ENCODE data around the gene SUSD6. TPM values are rescaled to one million over a fixed set of nuclear protein-coding genes. Genes with fewer than 3 reads are reported as not detected.
A peak's percentile ranks its signal among the peaks of the same experiment; 100 is the strongest.

The SUSD6 gene
- total and polyA plus RNA-seq, 2 experiments from 2014 or later = 2.8 to 3.4 TPM

DNA sequence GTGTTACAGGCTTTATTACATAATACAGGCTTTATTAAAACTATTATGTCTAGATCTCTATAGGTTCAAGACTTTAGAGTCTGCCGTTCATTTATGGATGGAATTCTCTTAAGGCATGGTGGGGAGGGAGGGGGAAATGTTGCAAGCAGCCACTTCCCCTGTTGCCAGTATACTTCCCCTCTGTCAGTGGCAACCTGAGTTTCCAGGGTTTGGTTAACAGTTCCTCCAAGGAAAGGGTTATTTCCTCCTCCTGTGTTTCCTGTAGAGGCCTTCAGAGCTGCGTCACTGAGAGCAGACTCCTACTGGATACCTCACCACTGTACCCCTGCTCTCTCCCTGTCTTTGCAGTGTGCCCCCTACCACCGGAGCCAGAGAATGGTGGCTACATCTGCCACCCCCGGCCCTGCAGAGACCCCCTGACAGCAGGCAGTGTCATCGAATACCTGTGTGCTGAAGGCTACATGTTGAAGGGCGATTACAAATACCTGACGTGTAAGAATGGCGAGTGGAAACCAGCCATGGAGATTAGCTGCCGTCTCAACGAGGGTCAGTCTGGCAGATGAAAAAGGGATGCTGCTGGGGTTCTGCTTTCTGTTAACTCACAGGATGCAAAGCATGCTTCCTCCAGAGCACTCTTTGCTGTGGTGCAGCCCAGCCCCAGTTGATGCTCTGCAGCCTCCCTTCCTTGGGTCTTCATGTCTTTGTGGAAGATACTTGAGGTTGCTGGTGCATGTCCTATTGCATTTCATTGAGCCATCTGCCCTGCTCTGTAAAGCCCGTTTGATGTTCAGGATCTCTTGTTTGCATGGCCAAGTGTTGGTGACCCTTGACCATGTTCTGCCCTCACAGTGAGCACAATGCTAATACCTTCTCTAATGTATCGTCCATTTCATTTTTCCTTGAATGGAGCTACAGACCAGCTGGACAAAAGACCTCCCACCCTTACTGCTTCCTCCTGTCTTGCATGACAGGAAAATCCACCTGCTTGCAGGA is 91.9 kb downstream of the SUSD6 start:
- no peaks in the 10 kb centered on the region for H3K27me3 ChIP-seq (ENCODE audit: insufficient read depth)
- H2AFZ ChIP-seq = no peak overlapping the region
- H3K36me3 Mint-ChIP-seq (ENCODE audit: low read depth) = no peaks in the 10 kb centered on the region
- H3K4me2 ChIP-seq = no peak overlapping the region
- H3K4me1 ChIP-seq (ENCODE audit: insufficient read depth) = peaks cover 12% of the 10 kb centered on the region
- H3F3A ChIP-seq (replicated peaks; ENCODE audit: low read depth) = no peaks in the 10 kb centered on the region
- no peak overlapping the region for H3K4me3 ChIP-seq
- H3K9me3 Mint-ChIP-seq = no peaks in the 10 kb centered on the region
- H3K9me2 ChIP-seq (ENCODE audit: insufficient read depth) = no peaks in the 10 kb centered on the region
- ATAC-seq (no peak), DNase-seq (ENCODE audit: low spot score) (no peak)
- 0 out of 2 replicates have a peak overlapping the region, but pooled peaks have one; percentile 18 for H3K27ac Mint-ChIP-seq
- peaks cover 24% of the 10 kb centered on the region for H3K4me1 Mint-ChIP-seq
- H4K20me1 ChIP-seq (replicated peaks; ENCODE audit: insufficient read depth) = no peaks in the 10 kb centered on the region
- no peaks in the 10 kb centered on the region for H3K79me2 ChIP-seq (replicated peaks; ENCODE audit: insufficient read depth)
- peaks cover 5% of the 10 kb centered on the region for H3K27me3 Mint-ChIP-seq (ENCODE audit: insufficient read depth, low read depth, poor library complexity)
- H3K4me3 Mint-ChIP-seq = no peak overlapping the region
- H3K27ac ChIP-seq (ENCODE audit: low read depth) = no peak overlapping the region
- no peaks in the 10 kb centered on the region for H3K36me3 ChIP-seq (ENCODE audit: insufficient read depth)
- no peak for TF ChIP-seq POLR2AphosphoS5 (IDR thresholded peaks at IDR 0.05; ENCODE audit: low read depth)

DNA sequence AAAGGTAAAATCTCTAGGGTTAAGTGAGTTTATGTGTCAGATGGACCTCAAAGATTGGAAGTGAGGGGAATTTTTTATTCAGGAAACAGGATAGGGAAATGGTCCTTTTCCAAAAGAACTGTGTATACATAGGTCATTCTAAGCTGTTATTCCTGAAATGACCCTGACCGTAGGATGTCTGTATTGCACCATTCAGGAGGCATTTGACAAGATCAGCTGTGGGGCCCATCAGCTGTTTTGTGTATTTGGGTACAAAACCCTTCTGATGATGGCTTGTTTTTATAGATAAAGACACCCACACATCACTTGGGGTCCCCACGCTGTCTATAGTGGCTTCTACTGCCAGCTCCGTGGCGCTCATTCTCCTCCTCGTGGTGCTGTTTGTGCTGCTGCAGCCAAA is 92.9 kb downstream of the SUSD6 start:
- peaks cover 2% of the 10 kb centered on the region for H3K27me3 Mint-ChIP-seq (ENCODE audit: insufficient read depth, low read depth, poor library complexity)
- H3K4me2 ChIP-seq = no peak overlapping the region
- H3K79me2 ChIP-seq (replicated peaks; ENCODE audit: insufficient read depth) = no peaks in the 10 kb centered on the region
- TF ChIP-seq ETS1 (IDR thresholded peaks at IDR 0.05) = no peak
- TF ChIP-seq, protein P1, sequence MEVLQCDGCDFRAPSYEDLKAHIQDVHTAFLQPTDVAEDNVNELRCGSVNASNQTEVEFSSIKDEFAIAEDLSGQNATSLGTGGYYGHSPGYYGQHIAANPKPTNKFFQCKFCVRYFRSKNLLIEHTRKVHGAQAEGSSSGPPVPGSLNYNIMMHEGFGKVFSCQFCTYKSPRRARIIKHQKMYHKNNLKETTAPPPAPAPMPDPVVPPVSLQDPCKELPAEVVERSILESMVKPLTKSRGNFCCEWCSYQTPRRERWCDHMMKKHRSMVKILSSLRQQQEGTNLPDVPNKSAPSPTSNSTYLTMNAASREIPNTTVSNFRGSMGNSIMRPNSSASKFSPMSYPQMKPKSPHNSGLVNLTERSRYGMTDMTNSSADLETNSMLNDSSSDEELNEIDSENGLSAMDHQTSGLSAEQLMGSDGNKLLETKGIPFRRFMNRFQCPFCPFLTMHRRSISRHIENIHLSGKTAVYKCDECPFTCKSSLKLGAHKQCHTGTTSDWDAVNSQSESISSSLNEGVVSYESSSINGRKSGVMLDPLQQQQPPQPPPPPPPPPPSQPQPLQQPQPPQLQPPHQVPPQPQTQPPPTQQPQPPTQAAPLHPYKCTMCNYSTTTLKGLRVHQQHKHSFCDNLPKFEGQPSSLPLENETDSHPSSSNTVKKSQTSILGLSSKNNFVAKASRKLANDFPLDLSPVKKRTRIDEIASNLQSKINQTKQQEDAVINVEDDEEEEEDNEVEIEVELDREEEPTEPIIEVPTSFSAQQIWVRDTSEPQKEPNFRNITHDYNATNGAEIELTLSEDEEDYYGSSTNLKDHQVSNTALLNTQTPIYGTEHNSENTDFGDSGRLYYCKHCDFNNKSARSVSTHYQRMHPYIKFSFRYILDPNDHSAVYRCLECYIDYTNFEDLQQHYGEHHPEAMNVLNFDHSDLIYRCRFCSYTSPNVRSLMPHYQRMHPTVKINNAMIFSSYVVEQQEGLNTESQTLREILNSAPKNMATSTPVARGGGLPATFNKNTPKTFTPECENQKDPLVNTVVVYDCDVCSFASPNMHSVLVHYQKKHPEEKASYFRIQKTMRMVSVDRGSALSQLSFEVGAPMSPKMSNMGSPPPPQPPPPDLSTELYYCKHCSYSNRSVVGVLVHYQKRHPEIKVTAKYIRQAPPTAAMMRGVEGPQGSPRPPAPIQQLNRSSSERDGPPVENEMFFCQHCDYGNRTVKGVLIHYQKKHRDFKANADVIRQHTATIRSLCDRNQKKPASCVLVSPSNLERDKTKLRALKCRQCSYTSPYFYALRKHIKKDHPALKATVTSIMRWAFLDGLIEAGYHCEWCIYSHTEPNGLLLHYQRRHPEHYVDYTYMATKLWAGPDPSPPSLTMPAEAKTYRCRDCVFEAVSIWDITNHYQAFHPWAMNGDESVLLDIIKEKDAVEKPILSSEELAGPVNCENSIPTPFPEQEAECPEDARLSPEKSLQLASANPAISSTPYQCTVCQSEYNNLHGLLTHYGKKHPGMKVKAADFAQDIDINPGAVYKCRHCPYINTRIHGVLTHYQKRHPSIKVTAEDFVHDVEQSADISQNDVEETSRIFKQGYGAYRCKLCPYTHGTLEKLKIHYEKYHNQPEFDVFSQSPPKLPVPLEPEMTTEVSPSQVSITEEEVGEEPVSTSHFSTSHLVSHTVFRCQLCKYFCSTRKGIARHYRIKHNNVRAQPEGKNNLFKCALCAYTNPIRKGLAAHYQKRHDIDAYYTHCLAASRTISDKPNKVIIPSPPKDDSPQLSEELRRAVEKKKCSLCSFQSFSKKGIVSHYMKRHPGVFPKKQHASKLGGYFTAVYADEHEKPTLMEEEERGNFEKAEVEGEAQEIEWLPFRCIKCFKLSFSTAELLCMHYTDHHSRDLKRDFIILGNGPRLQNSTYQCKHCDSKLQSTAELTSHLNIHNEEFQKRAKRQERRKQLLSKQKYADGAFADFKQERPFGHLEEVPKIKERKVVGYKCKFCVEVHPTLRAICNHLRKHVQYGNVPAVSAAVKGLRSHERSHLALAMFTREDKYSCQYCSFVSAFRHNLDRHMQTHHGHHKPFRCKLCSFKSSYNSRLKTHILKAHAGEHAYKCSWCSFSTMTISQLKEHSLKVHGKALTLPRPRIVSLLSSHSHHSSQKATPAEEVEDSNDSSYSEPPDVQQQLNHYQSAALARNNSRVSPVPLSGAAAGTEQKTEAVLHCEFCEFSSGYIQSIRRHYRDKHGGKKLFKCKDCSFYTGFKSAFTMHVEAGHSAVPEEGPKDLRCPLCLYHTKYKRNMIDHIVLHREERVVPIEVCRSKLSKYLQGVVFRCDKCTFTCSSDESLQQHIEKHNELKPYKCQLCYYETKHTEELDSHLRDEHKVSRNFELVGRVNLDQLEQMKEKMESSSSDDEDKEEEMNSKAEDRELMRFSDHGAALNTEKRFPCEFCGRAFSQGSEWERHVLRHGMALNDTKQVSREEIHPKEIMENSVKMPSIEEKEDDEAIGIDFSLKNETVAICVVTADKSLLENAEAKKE (CRISPR knock-in tag; IDR thresholded peaks at IDR 0.05) = no peak
- no peaks in the 10 kb centered on the region for H3K36me3 ChIP-seq (ENCODE audit: insufficient read depth)
- peaks cover 11% of the 10 kb centered on the region for H3K4me1 ChIP-seq (ENCODE audit: insufficient read depth)
- no peak overlapping the region for H3K27ac Mint-ChIP-seq
- no peak overlapping the region for H3K4me3 Mint-ChIP-seq
- no peak for DNase-seq (ENCODE audit: low spot score)
- H3F3A ChIP-seq (replicated peaks; ENCODE audit: low read depth) = no peaks in the 10 kb centered on the region
- H3K9me2 ChIP-seq (ENCODE audit: insufficient read depth) = no peaks in the 10 kb centered on the region
- H3K27ac ChIP-seq (ENCODE audit: low read depth) = no peak overlapping the region
- H3K4me3 ChIP-seq = no peak overlapping the region
- no peak for ATAC-seq
- H2AFZ ChIP-seq = no peak overlapping the region
- no peaks in the 10 kb centered on the region for H4K20me1 ChIP-seq (replicated peaks; ENCODE audit: insufficient read depth)
- no peaks in the 10 kb centered on the region for H3K9me3 Mint-ChIP-seq
- no peaks in the 10 kb centered on the region for H3K36me3 Mint-ChIP-seq (ENCODE audit: low read depth)
- no peaks in the 10 kb centered on the region for H3K27me3 ChIP-seq (ENCODE audit: insufficient read depth)
- H3K4me1 Mint-ChIP-seq = peaks cover 25% of the 10 kb centered on the region

Measured in GM23338 (cell line).